B cell (primary cell): ENCODE measurements around the gene PRRT3. TPM values are rescaled to one million over a fixed set of nuclear protein-coding genes. Genes with fewer than 3 reads are reported as not detected.

Experiments
- ATAC-seq: fragments of 200-7000 bp; cut with Tn5 transposase; one replicate; pipeline ENCODE4 v1.10.0; 2021; ENCODE audit warnings: low read depth, mild to moderate bottlenecking, moderate number of reproducible peaks, moderate library complexity
- CTCF ChIA-PET: fragments of 350-600 bp; sonication (Branson Sonifier 250); formaldehyde crosslinking; loops from one replicate; lab custom pipeline; 2021; ENCODE audit warnings: antibody characterized with exemption, inconsistent platforms; lab: Charles Lee
- POLR2A ChIA-PET: fragments of 350-600 bp; sonication (Branson Sonifier 250); formaldehyde crosslinking; loops from one replicate; lab custom pipeline; 2021; ENCODE audit warnings: antibody characterized with exemption; lab: Charles Lee
- DNase-seq: peaks from one replicate; pipeline ENCODE4 v3.0.0; 2013
- H2AFZ ChIP-seq: 2 replicates; pipeline ENCODE4 v1.6.1; 2012; ENCODE audit warnings: mild to moderate bottlenecking, low read depth, low read length; ENCODE audit not compliant: insufficient read depth, poor library complexity, severe bottlenecking
- H3K27ac ChIP-seq, 2 donors: 1 replicate in 1 of 2; 2 replicates in 1 of 2; pipeline ENCODE4 v1.5.1; 2012 to 2013; ENCODE audit warnings: low read length in 2 of 2, mild to moderate bottlenecking in 2 of 2, moderate library complexity in 1 of 2
- H3K27me3 ChIP-seq, 4 experiments: fragments of 200-600 bp in 1 of 4; sonication (generic) in 1 of 4; replicated peaks in 1 of 4; 1 replicate in 2 of 4; 2 replicates in 2 of 4; pipeline versions ENCODE4 v1.6.1 to v1.7.0; 2013 to 2016; ENCODE audit warnings: low read length in 3 of 4, mild to moderate bottlenecking in 2 of 4, mixed read lengths in 1 of 4, moderate library complexity in 1 of 4; ENCODE audit not compliant: insufficient read depth in 4 of 4, control insufficient read depth in 3 of 4; ENCODE audit errors: control extremely low read depth in 1 of 4
- H3K36me3 ChIP-seq, 2 experiments: replicated peaks in 1 of 2; 1 replicate in 1 of 2; 2 replicates in 1 of 2; pipeline versions ENCODE4 v1.6.1 to v1.7.1; 2013; ENCODE audit warnings: low read length in 1 of 2; ENCODE audit not compliant: insufficient read depth in 2 of 2, control insufficient read depth in 1 of 2; ENCODE audit errors: control extremely low read depth in 1 of 2, extremely low read depth in 1 of 2
- H3K4me1 ChIP-seq, 2 donors: fragments of 200-600 bp in 1 of 2; sonication (generic) in 1 of 2; 1 replicate in 1 of 2; 2 replicates in 1 of 2; pipeline versions ENCODE4 v1.5.1 to v1.6.1; 2013 to 2017; ENCODE audit warnings: low read length in 2 of 2; ENCODE audit not compliant: control insufficient read depth in 2 of 2, insufficient read depth in 2 of 2
- H3K4me2 ChIP-seq: replicated peaks from 2 replicates; pipeline ENCODE3; 2012; ENCODE audit warnings: mild to moderate bottlenecking, low read depth, low read length; ENCODE audit not compliant: poor library complexity, severe bottlenecking
- H3K4me3 ChIP-seq, 5 experiments: fragments of 200-600 bp in 1 of 5; sonication (generic) in 1 of 5; 1 replicate in 3 of 5; 2 replicates in 2 of 5; pipeline versions ENCODE4 v1.5.1 to v1.7.0; 2011 to 2016; ENCODE audit warnings: low read length in 4 of 5, mild to moderate bottlenecking in 4 of 5, low read depth in 2 of 5, control low read depth in 1 of 5, moderate library complexity in 1 of 5; ENCODE audit not compliant: insufficient read depth in 1 of 5; ENCODE audit errors: control extremely low read depth in 1 of 5, extremely low read depth in 1 of 5
- H3K79me2 ChIP-seq: fragments of 200-600 bp; sonication (generic); one replicate; pipeline ENCODE4 v1.6.0; 2016; ENCODE audit warnings: low read length; ENCODE audit not compliant: control insufficient read depth, insufficient read depth
- H3K9ac ChIP-seq: fragments of 200-600 bp; sonication (generic); 2 replicates; pipeline ENCODE4 v1.6.1; 2017; ENCODE audit warnings: mild to moderate bottlenecking, low read length, moderate library complexity
- H3K9me3 ChIP-seq, 3 donors: one replicate each; pipeline versions ENCODE4 v1.6.1 to v1.7.1; 2013; ENCODE audit warnings: low read length in 2 of 3; ENCODE audit not compliant: control insufficient read depth in 2 of 3, insufficient read depth in 1 of 3; ENCODE audit errors: control extremely low read depth in 1 of 3
- H4K20me1 ChIP-seq: 2 replicates; pipeline ENCODE4 v1.6.0; 2012; ENCODE audit warnings: mild to moderate bottlenecking, low read length; ENCODE audit not compliant: insufficient read depth, control insufficient read depth, poor library complexity, severe bottlenecking
- H3K27ac Mint-ChIP-seq: one replicate; pipeline ENCODE4 v1.8.0; 2021; ENCODE audit warnings: mixed read lengths
- H3K27me3 Mint-ChIP-seq: one replicate; pipeline ENCODE4 v1.8.0; 2021; ENCODE audit warnings: mixed read lengths
- H3K4me1 Mint-ChIP-seq: one replicate; pipeline ENCODE4 v1.8.0; 2021; ENCODE audit warnings: mixed read lengths
- H3K4me3 Mint-ChIP-seq: one replicate; pipeline ENCODE4 v1.8.0; 2021; ENCODE audit warnings: mixed read lengths
- H3K9me3 Mint-ChIP-seq: one replicate; pipeline ENCODE4 v1.8.0; 2022; ENCODE audit warnings: mixed read lengths; ENCODE audit not compliant: insufficient read depth
- EZH2 ChIP-seq: IDR thresholded peaks from 2 replicates; pipeline ENCODE4 v1.6.1; 2012; ENCODE audit warnings: borderline replicate concordance, low read depth, mild to moderate bottlenecking, moderate library complexity, low read length; ENCODE audit not compliant: insufficient read depth, poor library complexity, severe bottlenecking
- WGBS: methylation state at CpG from one replicate; pipeline ENCODE4 v1.1.5; 2013; ENCODE audit warnings: missing lambda C conversion rate; ENCODE audit not compliant: insufficient coverage; 5-methylcytosine and 5-hydroxymethylcytosine counted together
- intact Hi-C: fragments of 100-400 bp; cut with micrococcal nuclease; formaldehyde crosslinking; loops from one replicate; pipeline ENCODE4 v1.10.0; 2022
- polyA plus RNA-seq: library from polyadenylated mRNA; depleted of rRNA; stranded (reverse); fragments of >200 nt; gene quantifications from 2 replicates; pipeline ENCODE4 v1.2.3, GENCODE V29; 2012
- total RNA-seq, 2 donors: library from RNA; stranded (reverse); fragments of 120-200 nt in 1 of 2; gene quantifications; 1 replicate in 1 of 2; 2 replicates in 1 of 2; pipeline versions ENCODE4 v1.2.3 to v1.2.4, GENCODE V29; 2013 to 2022
- TF ChIP-seq, protein P1 (sequence below): fragments of 200-600 bp; IDR thresholded peaks from one replicate; pipeline ENCODE4 v1.8.0; 2022; ENCODE audit warnings: antibody characterized with exemption, mild to moderate bottlenecking

PRRT3 gene
- total and polyA plus RNA-seq, 2 donors (not counting 1 experiment from before 2014, with no cell fraction given): 1.7 to 3.9 TPM

DNA sequence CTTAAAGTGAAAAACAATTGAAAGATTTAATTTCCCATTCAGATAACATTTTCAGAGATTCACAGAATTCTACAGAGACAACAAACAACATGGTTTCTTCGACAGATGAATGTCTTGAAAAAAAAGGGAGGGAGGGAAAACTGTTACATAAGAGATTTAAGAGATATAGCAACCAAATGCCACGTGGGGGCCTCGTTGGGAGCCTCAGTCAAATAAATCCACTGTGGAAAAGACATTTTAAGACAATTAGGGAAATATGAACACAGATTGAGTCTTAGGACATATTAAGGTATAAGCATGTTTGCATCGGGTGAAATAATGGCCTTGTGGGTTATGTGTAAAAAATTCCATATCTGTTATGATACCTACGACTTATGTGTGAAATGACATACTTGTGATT is 5.0 kb upstream of the PRRT3 start:
- no peak overlapping the region for H3K4me3 Mint-ChIP-seq
- no CpG with 5 or more reads among the region's 5 CpGs for WGBS
- H3K27ac Mint-ChIP-seq: no peak overlapping the region

DNA sequence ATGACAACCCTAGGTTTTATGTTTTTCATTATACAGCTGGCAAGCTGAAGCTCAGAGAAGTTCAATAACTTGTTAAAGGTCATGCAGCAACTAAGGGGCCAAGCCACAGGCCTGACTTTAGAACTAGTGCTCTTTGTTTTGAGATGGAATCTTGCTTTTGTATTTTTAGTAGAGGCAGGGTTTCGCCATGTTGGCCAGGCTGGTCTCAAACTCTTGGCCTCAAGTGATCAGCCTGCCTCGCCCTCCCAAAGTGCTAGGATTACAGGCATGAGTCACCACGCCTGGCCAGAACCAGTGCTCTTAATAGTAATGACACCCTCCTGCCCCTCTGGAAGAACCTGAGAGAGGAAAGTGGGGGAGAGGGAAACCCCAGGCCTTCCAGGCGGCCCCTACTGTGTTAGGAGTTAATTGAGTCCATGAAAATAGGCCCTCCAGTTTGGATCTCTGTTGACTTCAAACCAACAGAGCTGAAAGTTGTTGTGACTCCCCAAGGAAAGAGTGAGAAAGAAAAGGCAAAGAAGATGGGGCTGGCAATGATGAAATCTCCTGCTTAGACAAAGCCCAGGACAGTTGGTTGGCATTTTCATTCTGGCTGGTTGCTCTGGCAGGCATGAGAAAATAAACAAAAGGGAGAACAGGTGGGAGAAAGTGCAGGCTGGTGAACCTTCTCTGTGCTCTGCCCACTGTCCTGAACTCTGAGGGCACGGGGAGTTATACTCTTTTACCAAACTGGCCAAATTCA is 3.6 kb upstream of the PRRT3 start:
- H3K4me1 Mint-ChIP-seq: peaks cover 13% of the 10 kb centered on the region
- DNase-seq: no peak
- H3K27ac ChIP-seq: no peak overlapping the region
- H4K20me1 ChIP-seq: no peaks in the 10 kb centered on the region
- peaks cover 14 to 16% of the 10 kb centered on the region in 2 donors for H3K4me1 ChIP-seq
- no peak overlapping the region for H3K9ac ChIP-seq
- H3K27ac Mint-ChIP-seq: peak overlapping the region; percentile 41
- H3K9me3 ChIP-seq: no peaks in the 10 kb centered on the region
- no peak for ATAC-seq
- intact Hi-C loops: no loop called here
- H3K79me2 ChIP-seq: no peaks in the 10 kb centered on the region
- 96% methylated on average over 4 of the region's 5 CpGs for WGBS
- H3K9me3 Mint-ChIP-seq: no peaks in the 10 kb centered on the region
- no peaks in the 10 kb centered on the region for H3K36me3 ChIP-seq
- H3K4me3 Mint-ChIP-seq: no peak overlapping the region
- CTCF ChIA-PET: interaction anchor here (1.4 kb wide), 1 partner anchor 23 kb away, joined by 3 read pairs; no protein-coding TSS in a partner anchor
- no peak for TF ChIP-seq EZH2
- TF ChIP-seq, protein P1, sequence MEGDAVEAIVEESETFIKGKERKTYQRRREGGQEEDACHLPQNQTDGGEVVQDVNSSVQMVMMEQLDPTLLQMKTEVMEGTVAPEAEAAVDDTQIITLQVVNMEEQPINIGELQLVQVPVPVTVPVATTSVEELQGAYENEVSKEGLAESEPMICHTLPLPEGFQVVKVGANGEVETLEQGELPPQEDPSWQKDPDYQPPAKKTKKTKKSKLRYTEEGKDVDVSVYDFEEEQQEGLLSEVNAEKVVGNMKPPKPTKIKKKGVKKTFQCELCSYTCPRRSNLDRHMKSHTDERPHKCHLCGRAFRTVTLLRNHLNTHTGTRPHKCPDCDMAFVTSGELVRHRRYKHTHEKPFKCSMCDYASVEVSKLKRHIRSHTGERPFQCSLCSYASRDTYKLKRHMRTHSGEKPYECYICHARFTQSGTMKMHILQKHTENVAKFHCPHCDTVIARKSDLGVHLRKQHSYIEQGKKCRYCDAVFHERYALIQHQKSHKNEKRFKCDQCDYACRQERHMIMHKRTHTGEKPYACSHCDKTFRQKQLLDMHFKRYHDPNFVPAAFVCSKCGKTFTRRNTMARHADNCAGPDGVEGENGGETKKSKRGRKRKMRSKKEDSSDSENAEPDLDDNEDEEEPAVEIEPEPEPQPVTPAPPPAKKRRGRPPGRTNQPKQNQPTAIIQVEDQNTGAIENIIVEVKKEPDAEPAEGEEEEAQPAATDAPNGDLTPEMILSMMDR: no peak
- no peaks in the 10 kb centered on the region for H3K27me3 Mint-ChIP-seq
- peaks cover 0 to 12% (median 0%) of the 10 kb centered on the region in 4 experiments for H3K27me3 ChIP-seq
- H3K4me2 ChIP-seq: no peak overlapping the region
- POLR2A ChIA-PET: interaction anchor here (0.6 kb wide), 1 partner anchor 61 kb away, joined by 8 read pairs; no protein-coding TSS in a partner anchor
- H3K4me3 ChIP-seq: no peak overlapping the region
- H2AFZ ChIP-seq: no peak overlapping the region

More for the DNA sequence above, 5.0 kb upstream of the PRRT3 start:
- H3K9me3 Mint-ChIP-seq: no peaks in the 10 kb centered on the region
- H3K27me3 ChIP-seq: peaks cover 0 to 1% (median 0%) of the 10 kb centered on the region in 4 experiments
- no peak overlapping the region for H3K4me3 ChIP-seq
- intact Hi-C loops: no loop called here
- no peaks in the 10 kb centered on the region for H4K20me1 ChIP-seq
- ATAC-seq: no peak
- peaks cover 3% of the 10 kb centered on the region for H3K4me1 Mint-ChIP-seq
- no peaks in the 10 kb centered on the region for H3K27me3 Mint-ChIP-seq
- peaks cover 0 to 5% of the 10 kb centered on the region in 2 experiments for H3K36me3 ChIP-seq
- no peaks in the 10 kb centered on the region for H3K9me3 ChIP-seq
- CTCF ChIA-PET: no interaction called here
- no peaks in the 10 kb centered on the region for H3K79me2 ChIP-seq
- no peak for DNase-seq
- no peak overlapping the region for H3K9ac ChIP-seq
- H3K27ac ChIP-seq: no peak overlapping the region
- H2AFZ ChIP-seq: no peak overlapping the region
- H3K4me1 ChIP-seq: peaks cover 2 to 4% of the 10 kb centered on the region in 2 donors
- POLR2A ChIA-PET: no interaction called here
- no peak overlapping the region for H3K4me2 ChIP-seq
- TF ChIP-seq EZH2: no peak
